CD14-positive monocyte (primary cell): ENCODE results near the gene TERT. TPM values are rescaled to one million over a fixed set of nuclear protein-coding genes. Genes with fewer than 3 reads are reported as not detected.

Experiments
- DNase-seq, 3 donors: peaks; one replicate each; pipeline ENCODE4 v3.0.0-alpha.2; 2011 to 2022
- H2AFZ ChIP-seq: 2 replicates; pipeline ENCODE4 v1.6.0; 2012; ENCODE audit warnings: mild to moderate bottlenecking, low read depth, low read length, inconsistent platforms; ENCODE audit not compliant: insufficient read depth, poor library complexity, severe bottlenecking
- H3K27ac ChIP-seq, 2 donors: 1 replicate in 1 of 2; 2 replicates in 1 of 2; pipeline ENCODE4 v1.5.1; 2012 to 2013; ENCODE audit warnings: low read length in 2 of 2, control low read depth in 1 of 2, inconsistent platforms in 1 of 2, low read depth in 1 of 2, mild to moderate bottlenecking in 1 of 2
- H3K27me3 ChIP-seq, 2 donors: one replicate each; pipeline versions ENCODE4 v1.6.0 to v1.6.1; 2011 to 2013; ENCODE audit warnings: low read length in 2 of 2; ENCODE audit not compliant: control insufficient read depth in 2 of 2, insufficient read depth in 2 of 2
- H3K36me3 ChIP-seq, 2 donors: replicated peaks in 1 of 2; 1 replicate in 1 of 2; 2 replicates in 1 of 2; pipeline versions ENCODE4 v1.5.1 to v1.6.1; 2012 to 2013; ENCODE audit warnings: low read length in 2 of 2, control low read depth in 1 of 2, inconsistent platforms in 1 of 2, mild to moderate bottlenecking in 1 of 2; ENCODE audit not compliant: insufficient read depth in 2 of 2, control insufficient read depth in 1 of 2
- H3K4me1 ChIP-seq, 2 donors: 1 replicate in 1 of 2; 2 replicates in 1 of 2; pipeline versions ENCODE4 v1.5.1 to v1.6.1; 2012 to 2013; ENCODE audit warnings: low read length in 2 of 2, control low read depth in 1 of 2, inconsistent platforms in 1 of 2, mild to moderate bottlenecking in 1 of 2, moderate library complexity in 1 of 2; ENCODE audit not compliant: insufficient read depth in 2 of 2, control insufficient read depth in 1 of 2
- H3K4me2 ChIP-seq: replicated peaks from 2 replicates; pipeline ENCODE3; 2012; ENCODE audit warnings: low read length, moderate library complexity, mild to moderate bottlenecking; ENCODE audit not compliant: poor library complexity, severe bottlenecking; ENCODE audit errors: extremely low read depth
- H3K4me3 ChIP-seq, 3 experiments: fragments of 200-600 bp in 1 of 3; sonication (generic) in 1 of 3; replicated peaks in 1 of 3; 1 replicate in 2 of 3; 2 replicates in 1 of 3; pipeline ENCODE4 v1.5.1; 2011 to 2013; ENCODE audit warnings: low read length in 3 of 3, mild to moderate bottlenecking in 3 of 3, control low read depth in 2 of 3, low read depth in 2 of 3, inconsistent platforms in 1 of 3, moderate library complexity in 1 of 3
- H3K79me2 ChIP-seq: 2 replicates; pipeline ENCODE4 v1.6.0; 2012; ENCODE audit warnings: mild to moderate bottlenecking, control low read depth, inconsistent platforms, low read length, moderate library complexity; ENCODE audit not compliant: insufficient read depth
- H3K9ac ChIP-seq: 2 replicates; pipeline ENCODE4 v1.6.0; 2017; ENCODE audit warnings: low read length, mild to moderate bottlenecking; ENCODE audit not compliant: insufficient read depth, poor library complexity, severe bottlenecking
- H3K9me3 ChIP-seq, 2 donors: replicated peaks in 1 of 2; 1 replicate in 1 of 2; 2 replicates in 1 of 2; pipeline versions ENCODE4 v1.5.1 to v1.6.1; 2012 to 2013; ENCODE audit warnings: low read length in 2 of 2, control low read depth in 1 of 2; ENCODE audit not compliant: control insufficient read depth in 1 of 2, insufficient read depth in 1 of 2
- H4K20me1 ChIP-seq: 2 replicates; pipeline ENCODE4 v1.6.0; 2012; ENCODE audit warnings: mild to moderate bottlenecking, low read length, control low read depth, moderate library complexity; ENCODE audit not compliant: insufficient read depth
- H3K27ac Mint-ChIP-seq, 7 donors: one replicate each; pipeline ENCODE4 v1.8.0; 2020; ENCODE audit warnings: mild to moderate bottlenecking in 7 of 7, mixed read lengths in 7 of 7, moderate library complexity in 6 of 7, inconsistent platforms in 2 of 7
- H3K27me3 Mint-ChIP-seq, 3 donors: one replicate each; pipeline ENCODE4 v1.8.0; 2021 to 2022; ENCODE audit warnings: low read depth in 3 of 3, mild to moderate bottlenecking in 3 of 3, mixed read lengths in 3 of 3, moderate library complexity in 3 of 3, inconsistent platforms in 1 of 3
- H3K36me3 Mint-ChIP-seq, 2 donors: one replicate each; pipeline ENCODE4 v1.8.0; 2020; ENCODE audit warnings: mixed read lengths in 2 of 2, inconsistent platforms in 1 of 2, mild to moderate bottlenecking in 1 of 2
- H3K4me1 Mint-ChIP-seq: one replicate; pipeline ENCODE4 v1.8.0; 2020; ENCODE audit warnings: mild to moderate bottlenecking, mixed read lengths
- H3K4me3 Mint-ChIP-seq, 2 donors: one replicate each; pipeline ENCODE4 v1.8.0; 2020; ENCODE audit warnings: mild to moderate bottlenecking in 2 of 2, mixed read lengths in 2 of 2, moderate library complexity in 1 of 2
- H3K9me3 Mint-ChIP-seq, 7 donors: one replicate each; pipeline ENCODE4 v1.8.0; 2020 to 2022; ENCODE audit warnings: mixed read lengths in 7 of 7, mild to moderate bottlenecking in 6 of 7, moderate library complexity in 6 of 7, inconsistent platforms in 2 of 7
- CTCF ChIP-seq: fragments of 200-600 bp; IDR thresholded peaks from one replicate; pipeline ENCODE4 v1.8.0; 2022; ENCODE audit warnings: antibody characterized with exemption, mild to moderate bottlenecking
- WGBS: methylation state at CpG from one replicate; pipeline ENCODE4 v1.1.5; 2013; ENCODE audit warnings: missing lambda C conversion rate; ENCODE audit not compliant: insufficient coverage; 5-methylcytosine and 5-hydroxymethylcytosine counted together
- intact Hi-C, 2 donors: fragments of 100-400 bp; cut with micrococcal nuclease; formaldehyde crosslinking; loops; one replicate each; pipeline versions ENCODE4 v1.15.0 to v1.15.1; 2023
- polyA plus RNA-seq, 3 donors: library from polyadenylated mRNA; depleted of rRNA in 1 of 3; unstranded in 2 of 3; stranded (reverse) in 1 of 3; fragments of 300-500 nt in 2 of 3; fragments of >200 nt in 1 of 3; fragmentation: Illumina TruSeq in 2 of 3; gene quantifications; 1 replicate in 2 of 3; 2 replicates in 1 of 3; pipeline ENCODE4 v1.2.3, GENCODE V29; 2012 to 2021

Gene TERT
- polyA plus RNA-seq, 3 donors, result not detected

GRCh38 chr5:1225081-1225480 lies 69.8 kb downstream of the TERT start, which contains the start of gene SLC6A18:
Gene SLC6A18, plus strand, starts transcription at chr5:1225381. Its CDS starts 97 bp downstream, at chr5:1225478.
- peaks cover 5 to 19% (median 14%) of the 10 kb centered on the region in 3 donors for H3K27me3 Mint-ChIP-seq
- H3K27ac Mint-ChIP-seq, result no peak within 1 kb of the TSS
- H3K4me2 ChIP-seq, result no peak within 1 kb of the TSS
- H3K9ac ChIP-seq, result no peak within 1 kb of the TSS
- no peak within 1 kb of the TSS for H3K27ac ChIP-seq
- intact Hi-C loops, result no loop called here
- H3K4me3 ChIP-seq, result no peak within 1 kb of the TSS
- no peaks in the 10 kb centered on the region for H3K27me3 ChIP-seq
- TF ChIP-seq CTCF, result no peak
- peaks cover 0 to 2% (median 0%) of the 10 kb centered on the region in 7 donors for H3K9me3 Mint-ChIP-seq
- 94% methylated on average over 9 of the region's 11 CpGs for WGBS
- H3K79me2 ChIP-seq, result no peaks in the 10 kb centered on the region
- no peak for DNase-seq
- no peaks in the 10 kb centered on the region for H3K4me1 Mint-ChIP-seq
- H4K20me1 ChIP-seq, result no peaks in the 10 kb centered on the region
- no peaks in the 10 kb centered on the region for H3K9me3 ChIP-seq
- H3K36me3 Mint-ChIP-seq, result no peaks in the 10 kb centered on the region
- H3K4me1 ChIP-seq, result no peaks in the 10 kb centered on the region
- H3K36me3 ChIP-seq, result no peaks in the 10 kb centered on the region
- no peak within 1 kb of the TSS for H3K4me3 Mint-ChIP-seq
- no peak within 1 kb of the TSS for H2AFZ ChIP-seq

- no peaks in the 10 kb centered on the region for H3K36me3 Mint-ChIP-seq
- no peaks in the 10 kb centered on the region for H3K36me3 ChIP-seq
- no peaks in the 10 kb centered on the region for H3K4me1 Mint-ChIP-seq
- DNase-seq, result no peak
- no peak overlapping the region for H3K27ac ChIP-seq
- peaks cover 8 to 15% (median 10%) of the 10 kb centered on the region in 3 donors for H3K27me3 Mint-ChIP-seq
- no peak overlapping the region for H3K4me3 ChIP-seq
- H3K4me3 Mint-ChIP-seq, result no peak overlapping the region
- H3K4me1 ChIP-seq, result no peaks in the 10 kb centered on the region
- no peaks in the 10 kb centered on the region for H4K20me1 ChIP-seq
- no peaks in the 10 kb centered on the region for H3K27me3 ChIP-seq
- no peak overlapping the region for H3K27ac Mint-ChIP-seq
- H3K9me3 ChIP-seq, result no peaks in the 10 kb centered on the region
- intact Hi-C loops, result no loop called here
- H3K9me3 Mint-ChIP-seq, result peaks cover 0 to 2% (median 0%) of the 10 kb centered on the region in 7 donors
- H2AFZ ChIP-seq, result no peak overlapping the region
- WGBS, result 98% methylated on average over 10 of the region's 15 CpGs
- no peak for TF ChIP-seq CTCF
- H3K9ac ChIP-seq, result no peak overlapping the region
- H3K4me2 ChIP-seq, result no peak overlapping the region
- no peaks in the 10 kb centered on the region for H3K79me2 ChIP-seq
Measured at GRCh38 chr5:1224631-1225030, 70.2 kb downstream of the TERT start.
